Lower lobe of right lung (tissue), 2 donors: ENCODE results near the gene ARHGAP40. TPM values are rescaled to one million over a fixed set of nuclear protein-coding genes. Genes with fewer than 3 reads are reported as not detected.

Experiments
- ATAC-seq, 2 donors: fragments of 200-7000 bp; cut with Tn5 transposase; one replicate each; pipeline ENCODE4 v1.9.1; 2020 to 2022; ENCODE audit warnings: mild to moderate bottlenecking in 2 of 2, moderate library complexity in 2 of 2
- DNase-seq: peaks from one replicate; pipeline ENCODE4 v3.0.0-alpha.2; 2020
- H3K27ac ChIP-seq: fragments of 200-600 bp; one replicate; pipeline ENCODE4 v1.8.0; 2022
- H3K27me3 ChIP-seq: fragments of 200-600 bp; one replicate; pipeline ENCODE4 v1.8.0; 2022; ENCODE audit warnings: low read depth
- H3K36me3 ChIP-seq: fragments of 200-600 bp; one replicate; pipeline ENCODE4 v1.8.0; 2022; ENCODE audit warnings: mild to moderate bottlenecking
- H3K4me1 ChIP-seq: fragments of 200-600 bp; one replicate; pipeline ENCODE4 v1.8.0; 2022
- H3K4me3 ChIP-seq: fragments of 200-600 bp; one replicate; pipeline ENCODE4 v1.8.0; 2022; ENCODE audit warnings: mild to moderate bottlenecking
- H3K9me3 ChIP-seq: fragments of 200-600 bp; one replicate; pipeline ENCODE4 v1.8.0; 2022
- CTCF ChIP-seq: fragments of 200-600 bp; IDR thresholded peaks from one replicate; pipeline ENCODE4 v1.8.0; 2022; ENCODE audit warnings: antibody characterized with exemption, mild to moderate bottlenecking
- intact Hi-C: fragments of 100-400 bp; cut with DNase I; formaldehyde crosslinking; loops from one replicate; pipeline ENCODE4 v1.11.0; 2022
- total RNA-seq: library from RNA; stranded (reverse); fragmentation: NEBNext Ultra II Directional; extraction: Animal tissue kit (Norgen Biotek cat#: 25700); gene quantifications from one replicate; pipeline ENCODE4 v1.2.1, GENCODE V29; 2021
- donor health status: DM: no; HTN: yes; CAD: no; lungs with severe emphysema.

Gene ARHGAP40
- total RNA-seq, 1 donor from 2014 or later: 0.83 TPM

GRCh38 chr20:38665094-38665493 is 63.5 kb downstream of the ARHGAP40 start:
- Histone ChIP-seq H3K36me3 (no peaks in the 10 kb centered on the region), H3K9me3 (no peaks in the 10 kb centered on the region), H3K4me1 (no peaks in the 10 kb centered on the region), H3K27ac (no peak overlapping the region), H3K4me3 (no peak overlapping the region), H3K27me3 (peaks cover 42% of the 10 kb centered on the region)
- DNase-seq: no peak
- intact Hi-C loops: no loop called here
- TF ChIP-seq CTCF: no peak
- no peak for ATAC-seq

- H3K27me3 ChIP-seq: peaks cover 45% of the 10 kb centered on the region
- H3K9me3 ChIP-seq: no peaks in the 10 kb centered on the region
- intact Hi-C loops: no loop called here
- DNase-seq (no peak), ATAC-seq (no peak)
- no peaks in the 10 kb centered on the region for H3K36me3 ChIP-seq
- TF ChIP-seq CTCF: no peak
- no peak overlapping the region for H3K27ac ChIP-seq
- H3K4me3 ChIP-seq: no peak overlapping the region
- H3K4me1 ChIP-seq: no peaks in the 10 kb centered on the region
Measured at GRCh38 chr20:38665506-38666285, 64.1 kb downstream of the ARHGAP40 start.

DNA sequence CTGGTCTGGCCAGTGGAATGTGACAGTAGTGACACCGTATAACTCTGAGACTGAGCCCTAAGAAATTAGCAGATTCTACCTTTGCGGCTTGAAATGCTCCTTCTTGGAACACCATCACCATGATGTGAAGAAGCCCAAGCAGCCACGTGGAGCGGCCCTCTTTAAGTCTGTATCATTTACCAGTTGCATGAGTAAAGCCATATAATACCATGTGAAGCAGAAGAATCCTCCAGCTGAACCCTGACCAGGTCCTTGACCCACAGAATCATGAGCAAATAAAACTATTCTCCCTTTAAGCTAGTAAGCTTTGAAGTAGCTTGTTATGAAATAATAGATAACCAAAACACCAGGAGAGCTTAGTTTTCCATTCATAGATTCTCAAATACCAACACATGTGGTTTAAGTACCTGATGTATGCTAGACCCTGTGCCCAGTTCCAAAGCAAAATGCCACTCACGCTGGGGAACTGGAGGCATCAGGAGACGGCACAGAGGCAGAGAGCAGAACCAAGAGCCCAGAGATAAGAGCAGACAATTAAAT is 65.9 kb downstream of the ARHGAP40 start:
- no peak for ATAC-seq
- intact Hi-C loops: no loop called here
- Histone ChIP-seq H3K9me3 (no peaks in the 10 kb centered on the region), H3K4me1 (no peaks in the 10 kb centered on the region), H3K36me3 (no peaks in the 10 kb centered on the region), H3K27me3 (peaks cover 55% of the 10 kb centered on the region), H3K27ac (no peak overlapping the region), H3K4me3 (no peak overlapping the region)
- DNase-seq: no peak
- TF ChIP-seq CTCF: no peak

- H3K27me3 ChIP-seq: peaks cover 63% of the 10 kb centered on the region
- H3K27ac ChIP-seq: no peak overlapping the region
- intact Hi-C loops: no loop called here
- no peaks in the 10 kb centered on the region for H3K9me3 ChIP-seq
- H3K4me1 ChIP-seq: peaks cover 8% of the 10 kb centered on the region
- DNase-seq (no peak), ATAC-seq (no peak)
- TF ChIP-seq CTCF: no peak
- no peaks in the 10 kb centered on the region for H3K36me3 ChIP-seq
- H3K4me3 ChIP-seq: no peak overlapping the region
Measured at GRCh38 chr20:38669688-38670087, 68.1 kb downstream of the ARHGAP40 start.

GRCh38 chr20:38670786-38671185 is 69.2 kb downstream of the ARHGAP40 start:
- H3K27me3 ChIP-seq: peaks cover 62% of the 10 kb centered on the region
- no peak overlapping the region for H3K27ac ChIP-seq
- intact Hi-C loops: no loop called here
- ATAC-seq (no peak), DNase-seq (no peak)
- no peaks in the 10 kb centered on the region for H3K36me3 ChIP-seq
- no peak overlapping the region for H3K4me3 ChIP-seq
- no peak for TF ChIP-seq CTCF
- H3K4me1 ChIP-seq: peaks cover 8% of the 10 kb centered on the region
- no peaks in the 10 kb centered on the region for H3K9me3 ChIP-seq
